ENCODE measurements around the gene ADAM15.
A peak's percentile ranks its signal among the peaks of the same experiment; 100 is the strongest.

ADAM15 gene

DNA sequence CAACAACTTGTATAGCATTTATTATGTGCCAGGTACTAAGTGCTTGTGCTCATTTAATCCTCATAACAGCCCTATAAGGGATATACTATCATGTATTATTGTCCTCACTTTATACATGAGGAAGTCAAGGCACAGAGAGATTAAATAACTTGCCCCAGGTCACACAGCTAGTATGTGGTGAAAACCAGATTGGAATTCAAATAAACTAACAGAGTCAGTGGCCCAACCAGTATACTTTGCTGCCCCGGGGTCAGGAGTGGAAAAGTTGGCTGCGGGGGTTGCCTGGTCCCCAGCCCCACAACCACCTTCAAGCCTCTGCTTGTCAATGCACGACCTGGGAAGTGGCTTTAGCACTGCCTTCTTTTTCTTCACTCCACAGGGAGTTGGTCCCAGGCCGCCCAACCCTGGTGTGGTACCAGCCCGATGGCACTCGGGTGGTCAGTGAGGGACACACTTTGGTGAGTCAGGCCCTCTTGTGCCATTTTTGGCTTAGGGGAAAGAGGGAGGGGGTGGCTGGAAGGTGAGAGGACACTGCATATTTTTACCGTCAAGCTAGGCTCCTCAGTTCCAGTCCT is 2.5 kb downstream of the ADAM15 start:
- DNase-seq = no peak

- DNase-seq = no peak
These were observed 6.0 kb downstream of the ADAM15 start for GRCh38 chr1:155057104-155057503.

GRCh38 chr1:155057788-155058211 is 6.7 kb downstream of the ADAM15 start:
- DNase-seq = no peak

GRCh38 chr1:155060736-155061135 is 9.6 kb downstream of the ADAM15 start:
- DNase-seq = no peak

- peak; percentile 95 for DNase-seq
These were observed 10.4 kb downstream of the ADAM15 start for GRCh38 chr1:155061381-155062150.

- DNase-seq = no peak
These were observed 11.1 kb downstream of the ADAM15 start for GRCh38 chr1:155062151-155062686.

- DNase-seq = peak; percentile 78
These were observed 11.7 kb downstream of the ADAM15 start for GRCh38 chr1:155062702-155063411.

DNA sequence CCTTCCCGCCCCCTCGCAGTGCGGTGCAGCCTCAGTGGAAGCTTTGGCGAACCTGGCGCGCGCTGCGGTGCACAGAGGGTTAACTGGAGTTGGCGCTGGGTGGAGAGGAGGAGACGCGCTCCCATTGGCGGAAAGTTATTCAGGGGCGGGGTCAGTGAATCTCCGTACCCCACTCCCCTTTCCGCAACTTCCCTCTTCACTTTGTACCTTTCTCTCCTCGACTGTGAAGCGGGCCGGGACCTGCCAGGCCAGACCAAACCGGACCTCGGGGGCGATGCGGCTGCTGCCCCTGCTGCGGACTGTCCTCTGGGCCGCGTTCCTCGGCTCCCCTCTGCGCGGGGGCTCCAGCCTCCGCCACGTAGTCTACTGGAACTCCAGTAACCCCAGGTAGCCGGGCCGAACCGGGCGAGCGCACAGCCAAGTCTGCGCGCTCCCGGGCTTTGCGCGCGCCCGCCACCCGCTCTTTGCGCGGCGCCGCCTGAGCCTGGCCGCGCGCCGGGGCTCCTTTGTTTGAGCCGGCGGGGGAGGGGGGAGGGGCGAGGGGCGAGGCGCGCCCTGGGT is 12.5 kb downstream of the ADAM15 start, which contains the start of gene EFNA4:
Gene EFNA4 (plus strand): TSS at position 191 of the 561 bp plus-strand sequence. CDS start 84 bp downstream, at position 275.
- peak; percentile 89 for DNase-seq

DNA sequence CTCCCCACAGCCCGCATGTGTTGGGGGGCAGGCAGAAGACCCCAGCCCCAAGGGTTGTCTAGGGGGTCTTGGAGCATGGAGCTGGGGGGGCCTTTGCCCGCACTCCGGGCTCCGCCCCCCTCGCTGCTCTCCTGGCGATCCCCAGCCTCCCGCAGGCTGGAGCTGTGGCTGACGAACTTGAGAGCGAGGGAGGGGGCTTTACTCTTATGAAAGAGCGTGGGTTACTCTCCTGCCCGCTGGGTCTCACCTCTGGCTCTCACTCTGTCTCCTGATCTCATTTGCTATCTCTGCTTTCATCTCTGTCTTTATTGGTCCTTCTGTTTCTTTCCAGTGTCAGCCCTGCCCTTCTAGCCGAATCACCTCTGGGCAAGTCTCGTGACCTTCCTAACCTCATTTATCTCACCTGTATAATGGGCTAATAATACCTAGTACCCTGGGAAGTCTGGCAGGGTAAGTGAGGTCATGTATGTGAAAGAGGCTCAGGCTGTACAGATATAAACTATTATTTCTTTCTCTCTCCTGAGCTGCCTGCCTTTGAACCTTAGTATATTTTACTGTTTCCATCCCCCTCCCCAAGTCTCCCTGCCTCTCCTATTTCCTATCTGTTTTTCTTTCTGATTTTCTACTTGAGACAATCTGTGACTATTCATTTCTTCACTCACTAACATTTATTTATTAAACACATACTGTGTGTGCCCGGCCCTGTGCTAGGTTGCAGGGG is 13.2 kb downstream of the ADAM15 start:
- no peak for DNase-seq

GRCh38 chr1:155064832-155065429 is 13.8 kb downstream of the ADAM15 start:
- DNase-seq = no peak

DNA sequence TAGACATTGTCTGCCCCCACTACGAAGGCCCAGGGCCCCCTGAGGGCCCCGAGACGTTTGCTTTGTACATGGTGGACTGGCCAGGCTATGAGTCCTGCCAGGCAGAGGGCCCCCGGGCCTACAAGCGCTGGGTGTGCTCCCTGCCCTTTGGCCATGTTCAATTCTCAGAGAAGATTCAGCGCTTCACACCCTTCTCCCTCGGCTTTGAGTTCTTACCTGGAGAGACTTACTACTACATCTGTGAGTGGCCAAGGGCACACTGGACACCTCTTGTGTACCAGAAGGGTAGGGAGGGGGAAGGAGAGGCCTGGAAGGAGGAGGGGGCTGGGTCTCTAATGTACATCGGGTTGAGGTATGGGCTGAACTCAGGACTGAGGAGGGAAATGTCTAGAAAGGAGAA is 15.7 kb downstream of the ADAM15 start:
- no peak for DNase-seq

DNA sequence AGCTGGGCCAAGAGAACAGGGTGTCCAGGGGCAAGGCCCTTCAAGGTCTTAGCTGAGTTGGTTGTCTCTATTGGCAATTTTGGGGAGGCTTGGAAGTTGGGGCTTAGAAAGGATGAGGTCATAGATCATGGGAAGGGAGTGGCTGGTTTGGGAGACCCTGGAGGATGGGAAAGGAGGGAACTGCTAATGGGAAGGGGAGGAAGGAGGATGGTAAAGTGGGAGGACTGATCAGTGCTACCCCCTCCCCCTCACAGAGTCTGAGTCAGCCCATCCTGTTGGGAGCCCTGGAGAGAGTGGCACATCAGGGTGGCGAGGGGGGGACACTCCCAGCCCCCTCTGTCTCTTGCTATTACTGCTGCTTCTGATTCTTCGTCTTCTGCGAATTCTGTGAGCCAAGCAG is 17.5 kb downstream of the ADAM15 start:
- no peak for DNase-seq

- no peak for DNase-seq
These were observed 18.5 kb downstream of the ADAM15 start for GRCh38 chr1:155069551-155070157.

DNA sequence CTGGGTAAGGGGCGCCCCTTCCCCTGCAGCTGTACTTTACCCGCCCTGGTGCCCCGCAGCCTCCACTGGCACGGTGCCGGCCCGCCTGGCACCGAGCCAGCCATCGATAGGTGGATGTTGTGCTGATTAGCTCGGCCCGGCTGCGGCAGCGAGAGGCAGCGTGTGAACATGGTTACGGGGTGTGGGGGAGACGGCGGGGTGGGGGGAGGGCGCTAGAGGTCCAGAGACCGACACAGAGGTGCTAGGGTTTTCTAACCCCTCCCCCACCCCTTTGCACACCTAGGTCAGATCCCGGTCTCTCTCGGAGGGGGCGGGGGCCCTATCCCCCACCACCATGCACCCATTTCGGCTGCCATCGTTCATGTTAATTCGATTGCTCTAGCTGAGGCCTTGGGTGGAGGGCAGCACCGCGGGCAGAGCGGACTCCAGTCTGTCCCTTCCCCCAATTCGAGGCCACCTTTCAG is 19.1 kb downstream of the ADAM15 start:
- no peak for DNase-seq

DNA sequence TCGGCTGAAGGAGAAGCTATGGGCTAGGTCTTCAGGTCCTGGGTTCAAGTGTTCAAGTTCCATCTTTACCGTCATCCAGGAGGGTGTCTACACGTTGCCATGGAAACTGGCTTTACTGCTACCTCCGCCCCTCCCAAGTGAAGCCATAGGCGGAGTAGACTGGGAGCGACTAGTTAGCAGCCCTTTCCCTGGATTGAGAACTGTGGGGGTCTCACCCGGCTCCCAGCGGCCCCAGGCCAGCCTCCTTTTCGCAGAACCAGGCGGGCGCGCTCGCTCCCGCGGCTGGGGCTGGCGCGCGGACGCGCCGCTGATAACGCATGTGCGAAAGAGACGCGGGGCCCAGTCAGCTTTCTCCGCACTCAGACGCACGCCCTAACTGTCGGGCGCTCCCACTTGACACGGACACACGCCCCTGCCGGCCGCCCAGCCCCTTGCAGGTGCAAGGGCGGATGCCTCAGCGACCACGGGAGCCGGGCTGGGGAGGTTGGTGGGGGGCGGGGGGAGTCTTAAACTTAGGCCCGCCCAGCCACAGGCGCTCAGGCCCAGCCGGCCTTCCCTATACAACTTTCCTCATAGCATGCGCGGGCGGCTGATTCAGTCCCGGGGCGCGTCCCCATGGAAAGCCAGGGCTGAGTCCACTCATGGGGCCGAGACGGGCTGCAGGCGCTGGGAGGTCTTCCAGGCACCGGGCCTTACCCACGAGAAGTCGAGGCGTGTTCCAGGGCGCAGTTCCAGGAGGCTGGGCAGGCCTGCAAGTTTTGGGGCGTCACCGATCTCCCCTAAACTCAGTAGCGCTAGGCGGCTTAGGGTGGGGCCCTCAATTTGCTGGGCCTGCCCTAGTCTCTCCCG is 19.8 kb downstream of the ADAM15 start:
- DNase-seq = peak; percentile 80

DNA sequence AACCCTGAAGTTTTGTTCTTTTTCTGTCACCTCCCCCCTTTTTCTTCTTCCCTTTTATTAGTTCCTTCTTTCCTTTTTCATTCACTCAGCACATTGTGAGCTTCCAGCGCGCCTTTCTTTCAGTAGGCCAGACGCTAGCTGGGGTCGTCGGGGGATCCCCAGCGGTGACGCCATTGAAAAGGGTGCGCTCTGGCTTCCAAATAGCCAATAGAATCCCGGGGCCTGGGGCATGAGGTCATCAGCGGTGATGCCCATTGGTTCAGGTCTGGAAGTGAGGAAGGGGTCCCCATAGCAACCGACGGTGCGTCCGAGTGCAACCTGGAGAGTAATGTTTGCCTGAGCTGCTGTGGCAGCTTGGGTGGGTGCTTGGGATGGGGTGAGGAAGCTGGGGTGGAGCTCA is 20.6 kb downstream of the ADAM15 start:
- DNase-seq = no peak

GRCh38 chr1:155072531-155073289 is 21.6 kb downstream of the ADAM15 start:
- DNase-seq = no peak

DNA sequence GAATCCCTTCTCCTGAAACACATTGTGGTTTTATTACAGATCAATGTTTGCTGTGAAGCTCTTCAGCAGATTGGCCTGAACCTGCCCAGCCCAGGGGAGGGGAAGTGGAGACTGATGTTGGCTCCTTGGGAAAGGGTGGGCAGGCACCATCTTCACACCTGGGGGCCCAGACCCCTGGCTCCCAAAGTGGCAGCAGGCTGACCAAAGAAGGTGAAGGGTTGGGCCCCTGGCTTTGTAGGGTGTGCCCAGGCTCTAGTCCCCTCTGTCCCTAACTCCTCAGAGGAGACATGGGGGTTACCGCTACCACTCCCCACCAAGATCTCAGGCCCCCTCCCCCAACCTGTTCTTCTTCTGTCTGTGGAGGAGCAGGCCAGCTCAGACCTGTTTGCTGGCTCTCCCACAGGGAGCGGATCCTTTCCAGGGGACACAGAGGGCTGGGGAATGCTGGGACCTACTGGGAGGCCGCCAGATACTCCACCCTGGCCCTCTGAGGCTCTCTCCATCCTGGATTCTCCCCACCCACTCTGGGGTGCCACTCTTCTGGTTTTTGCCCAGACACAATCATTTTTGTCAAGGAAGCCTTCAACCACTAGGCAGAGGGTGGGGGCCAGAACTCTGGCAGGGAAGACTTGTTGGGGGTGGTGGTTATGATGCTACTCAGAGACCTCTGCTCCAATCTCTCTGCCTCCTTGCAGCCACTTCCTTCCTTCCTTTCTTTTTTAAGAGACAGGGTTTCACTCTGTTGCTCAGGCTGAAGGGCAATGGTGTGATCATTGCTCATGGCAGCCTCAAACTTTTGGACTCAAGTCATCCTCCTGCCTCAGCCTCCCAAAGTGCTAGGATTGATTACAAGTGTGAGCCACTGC is 22.5 kb downstream of the ADAM15 start:
- peak; percentile 30 for DNase-seq

- DNase-seq = no peak
These were observed 24.4 kb downstream of the ADAM15 start for GRCh38 chr1:155075535-155075934.

Data from activated CD4-positive, alpha-beta T cell treated with anti-CD3 and anti-CD28 coated beads, Interleukin-10, Interleukin-2, amounts not matched to agents 100 ng/mL and 50 ng/mL, durations not matched to agents 16 hours and 8 hours (primary cell).